HT-29 (cell line): ENCODE results near the gene INPP4B. TPM values are rescaled to one million over a fixed set of nuclear protein-coding genes. Genes with fewer than 3 reads are reported as not detected.

Experiments used
- DNase-seq: peaks from one replicate; pipeline ENCODE4 v3.0.0-alpha.2; 2015; ENCODE audit warnings: low spot score
- total RNA-seq: library from RNA; depleted of rRNA; stranded (reverse); fragments of >200 nt; shearing (Covaris generic); gene quantifications from 2 replicates; pipeline ENCODE4 v1.2.3, GENCODE V29; 2014

The INPP4B gene
- total RNA-seq, 1 experiment from 2014 or later, result 19.1 TPM

DNA sequence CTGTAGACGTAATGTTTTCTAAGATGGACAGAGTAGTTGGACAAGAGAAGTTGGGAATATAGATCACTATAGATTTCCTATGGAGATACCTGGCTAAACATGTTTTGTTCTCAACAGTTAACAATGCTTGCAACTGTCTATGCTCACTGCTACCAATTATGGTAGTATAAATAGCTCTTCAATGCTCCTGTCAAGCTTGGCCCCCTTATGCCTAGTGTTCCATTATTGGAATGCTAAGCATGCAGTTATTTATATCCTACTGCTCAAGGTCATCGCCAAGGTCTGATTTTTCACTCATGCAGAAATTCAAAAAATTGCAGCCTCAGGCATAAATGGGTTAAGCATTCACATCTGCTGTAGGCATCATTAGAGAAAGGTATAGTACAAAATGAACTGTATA is 690.8 kb downstream of the INPP4B start:
- no peak for DNase-seq

GRCh38 chr4:142150483-142150882 is 695.6 kb downstream of the INPP4B start:
- DNase-seq, result no peak

GRCh38 chr4:142144813-142145212 is 701.3 kb downstream of the INPP4B start:
- DNase-seq, result no peak

- DNase-seq, result no peak
Observed at GRCh38 chr4:142142366-142143054, 703.6 kb downstream of the INPP4B start.

GRCh38 chr4:142141224-142141623 is 704.9 kb downstream of the INPP4B start:
- no peak for DNase-seq

DNA sequence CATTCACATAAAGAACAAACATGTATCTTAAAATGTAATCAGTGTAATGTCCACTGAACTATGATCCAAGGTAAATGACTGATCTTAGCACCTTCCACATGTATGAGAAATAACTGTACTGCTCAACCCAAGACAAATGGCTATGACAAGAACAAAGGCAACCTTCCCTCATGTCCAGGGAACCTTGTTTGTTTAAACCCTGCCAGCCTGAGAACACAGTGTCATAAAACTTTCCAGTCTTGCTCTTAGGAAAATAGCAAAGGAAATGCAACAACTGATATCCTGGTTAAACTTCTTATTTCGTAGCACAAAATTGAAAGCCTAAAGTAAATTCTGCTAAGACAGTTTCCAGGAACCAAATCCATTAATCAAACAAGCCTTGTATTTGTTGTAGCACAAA is 715.4 kb downstream of the INPP4B start:
- peak; percentile 19 for DNase-seq

DNA sequence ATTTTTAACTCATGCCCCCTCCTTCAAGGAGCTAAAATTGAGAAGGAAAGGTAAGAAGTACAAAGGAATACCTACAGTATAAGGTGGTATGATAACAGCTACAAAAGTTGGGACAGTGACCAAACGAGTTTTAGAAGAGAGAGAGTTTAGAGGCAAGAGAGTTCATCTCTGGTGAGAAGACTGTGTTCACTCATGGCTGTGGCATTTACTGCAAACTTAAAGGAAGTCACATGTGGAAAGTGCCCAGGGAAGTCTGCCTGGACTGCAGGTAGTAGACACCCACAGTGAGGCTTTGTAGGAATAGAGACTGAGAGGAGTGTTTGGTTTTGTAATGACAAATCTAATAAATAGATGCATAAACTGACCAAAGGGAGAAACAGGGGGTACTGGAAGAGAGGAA is 716.2 kb downstream of the INPP4B start:
- no peak for DNase-seq

DNA sequence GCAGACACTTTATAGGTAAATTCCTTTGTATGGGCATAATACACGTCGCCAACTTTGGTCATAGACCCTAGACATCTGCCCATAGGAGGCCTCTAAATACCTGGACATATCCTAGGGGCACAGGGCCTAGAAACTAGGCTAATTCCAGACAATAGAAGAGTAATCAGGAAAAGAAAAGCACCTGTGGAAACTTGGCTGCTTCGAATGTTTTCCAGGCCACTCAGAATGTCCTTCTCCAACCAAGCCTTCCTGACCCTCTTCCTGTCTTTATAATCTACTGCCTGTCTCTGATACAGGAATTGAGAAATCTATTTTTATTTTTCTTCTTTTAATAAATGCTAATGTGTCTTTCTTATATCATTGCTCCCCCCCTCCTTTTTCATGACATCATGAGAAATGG is 716.6 kb downstream of the INPP4B start:
- DNase-seq, result no peak

GRCh38 chr4:142128529-142128928 is 717.6 kb downstream of the INPP4B start:
- DNase-seq, result no peak

GRCh38 chr4:142126890-142127497 is 719.1 kb downstream of the INPP4B start:
- peak; percentile 84 for DNase-seq

GRCh38 chr4:142124874-142125273 is 721.2 kb downstream of the INPP4B start:
- DNase-seq, result no peak

DNA sequence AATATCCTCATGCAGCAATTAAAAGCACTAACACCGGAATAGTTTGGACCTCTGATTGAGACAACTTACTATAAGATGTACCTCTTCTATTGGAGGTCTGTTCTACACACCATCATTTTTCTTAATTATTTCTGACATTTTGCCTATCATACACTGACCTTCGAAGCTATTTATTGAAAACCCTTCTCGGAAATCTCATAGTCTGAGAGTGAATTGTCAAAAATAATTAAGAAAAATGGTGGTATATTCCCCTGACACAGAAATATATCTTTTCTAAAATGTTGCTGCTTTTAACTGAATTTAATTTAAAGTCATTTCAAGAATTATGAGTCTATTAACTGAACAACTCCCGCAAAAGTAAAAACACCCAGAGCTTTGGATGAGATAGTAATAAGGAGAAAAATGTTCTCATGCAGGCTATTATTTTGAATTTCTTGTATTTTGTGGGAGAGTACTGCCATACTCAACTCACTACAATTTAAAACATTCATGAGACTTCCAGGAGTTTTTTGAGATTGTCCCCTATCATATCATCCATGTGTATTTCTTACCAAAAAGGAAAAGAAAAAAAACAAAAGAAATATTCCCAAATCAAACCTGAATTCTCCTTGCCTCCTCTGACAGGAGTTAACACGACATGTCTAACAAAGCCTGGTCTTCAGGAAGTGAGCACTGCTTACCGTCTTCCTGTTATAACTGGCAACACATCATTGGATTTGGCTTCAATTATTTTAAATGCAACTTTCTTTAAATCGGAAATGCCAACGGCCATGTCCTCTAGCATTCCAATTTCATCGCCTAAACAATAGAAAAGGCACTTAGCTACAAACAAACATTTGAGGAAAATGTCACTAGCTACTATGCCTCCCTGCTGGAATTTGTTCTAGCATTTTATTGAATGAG is 724.4 kb downstream of the INPP4B start:
- DNase-seq, result no peak

DNA sequence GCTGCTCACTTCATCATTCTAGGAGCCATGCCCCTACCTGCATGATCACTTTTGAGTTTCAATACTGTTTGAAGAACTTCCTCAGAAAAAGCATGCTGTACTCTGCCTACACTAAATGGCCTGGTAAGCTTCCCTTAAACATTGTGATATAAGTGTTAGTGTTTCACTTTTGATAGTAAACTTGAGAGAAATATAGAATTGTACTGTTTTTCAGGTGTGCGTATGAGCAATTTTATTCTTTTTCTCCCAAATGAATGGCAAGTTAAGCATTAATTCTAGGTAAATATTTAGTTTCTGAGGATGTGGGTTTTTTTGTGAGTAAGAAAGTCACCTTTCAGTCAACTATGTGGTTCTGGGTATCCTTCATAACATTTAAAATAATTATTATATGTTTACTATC is 725.2 kb downstream of the INPP4B start:
- DNase-seq, result no peak

DNA sequence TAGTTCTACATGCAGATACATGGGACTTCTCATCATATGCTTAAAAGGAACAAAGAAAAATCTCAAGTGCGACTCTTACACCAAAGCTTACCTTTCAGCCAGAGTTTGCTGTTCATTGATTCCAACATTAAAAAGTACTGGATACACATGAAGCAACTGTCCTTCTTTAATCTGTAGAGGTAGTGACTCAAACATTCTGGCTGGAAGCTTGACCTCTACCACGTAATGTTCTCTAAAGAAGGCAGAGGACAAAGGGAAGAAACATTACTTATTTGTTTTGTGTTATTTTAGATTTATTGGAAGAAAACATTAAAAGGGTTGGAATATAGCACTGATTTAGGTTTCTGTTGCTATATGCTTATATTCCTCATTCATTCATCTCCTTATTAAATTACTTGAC is 733.6 kb downstream of the INPP4B start:
- no peak for DNase-seq

- DNase-seq, result no peak
Observed at GRCh38 chr4:142110136-142110535, 736.0 kb downstream of the INPP4B start.

DNA sequence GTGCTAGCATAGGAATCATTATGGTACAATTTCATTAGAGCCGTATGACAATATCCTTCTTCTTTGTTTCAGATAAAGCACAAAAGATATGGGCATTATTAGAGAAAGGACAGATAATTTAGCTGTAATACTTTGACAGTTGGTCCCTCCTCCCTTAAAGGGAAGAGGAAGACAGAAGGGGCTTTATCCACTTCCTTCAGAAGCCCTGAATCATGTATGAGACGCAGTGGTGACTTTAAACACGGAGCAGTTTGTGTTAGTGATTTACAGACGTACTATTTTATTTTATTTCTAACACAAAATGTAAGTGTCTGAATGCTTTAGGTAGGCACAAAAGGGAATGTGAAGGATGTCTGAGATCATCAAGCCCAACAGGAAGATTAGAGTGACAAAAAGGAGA is 742.1 kb downstream of the INPP4B start:
- no peak for DNase-seq

DNA sequence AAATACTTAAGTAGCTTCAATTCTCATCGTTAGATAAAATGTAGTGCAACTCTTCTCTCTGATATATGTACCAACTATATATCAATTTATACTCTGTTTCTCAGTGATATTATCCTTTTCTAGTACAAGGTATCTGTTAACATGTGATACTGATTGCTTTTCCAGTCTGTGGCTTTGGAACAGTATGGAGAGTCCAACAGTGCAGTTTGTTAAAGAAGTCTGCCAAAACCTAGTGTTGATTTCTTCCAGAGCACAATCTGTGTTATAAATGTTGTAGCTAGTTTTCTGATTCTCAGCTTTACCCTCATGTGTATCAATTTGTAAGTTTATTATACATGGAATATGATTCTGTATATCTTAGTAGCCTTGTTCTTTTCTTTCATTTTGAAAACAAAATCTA is 744.7 kb downstream of the INPP4B start:
- no peak for DNase-seq

GRCh38 chr4:142100941-142101340 is 745.2 kb downstream of the INPP4B start:
- DNase-seq, result no peak

GRCh38 chr4:142098900-142099545 is 747.1 kb downstream of the INPP4B start:
- DNase-seq, result no peak

GRCh38 chr4:142098380-142098779 is 747.7 kb downstream of the INPP4B start:
- no peak for DNase-seq

- DNase-seq, result no peak
Observed at GRCh38 chr4:142097015-142097414, 749.1 kb downstream of the INPP4B start.
